ENCODE data around the gene TCF7L2. TPM values are rescaled to one million over a fixed set of nuclear protein-coding genes. Genes with fewer than 3 reads are reported as not detected.

TCF7L2 gene
- total RNA-seq, 1 donor from 2014 or later = 60.1 TPM

GRCh38 chr10:113175756-113176651 lies 226.0 kb downstream of the TCF7L2 start:
- no peak for DNase-seq (ENCODE audit: low spot score)

DNA sequence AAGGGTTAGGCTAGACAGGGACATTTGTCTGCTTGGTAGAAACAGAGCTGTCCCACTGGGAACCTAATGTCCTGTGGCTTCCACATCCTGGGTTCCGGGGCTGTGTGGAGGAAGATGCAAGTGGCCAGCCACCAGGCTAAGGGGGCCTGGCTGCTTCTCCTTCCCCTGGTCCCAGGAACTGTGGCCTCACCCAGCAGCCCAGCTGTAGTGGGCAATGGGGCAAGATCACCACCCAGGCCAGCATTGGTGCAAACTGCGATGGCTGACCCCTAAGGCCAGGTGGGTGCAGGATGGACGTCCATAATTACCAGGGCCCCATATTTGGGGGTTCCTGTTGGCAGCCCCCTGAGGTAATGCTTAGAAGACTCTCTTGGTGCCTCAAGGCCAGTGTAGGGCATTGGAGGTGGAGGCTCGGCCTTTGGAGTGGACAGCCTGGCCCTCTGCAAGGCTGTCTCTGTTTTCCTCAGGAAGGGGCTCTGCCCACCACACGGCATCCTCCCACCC lies 226.7 kb downstream of the TCF7L2 start:
- no peak for DNase-seq (ENCODE audit: low spot score)

DNA sequence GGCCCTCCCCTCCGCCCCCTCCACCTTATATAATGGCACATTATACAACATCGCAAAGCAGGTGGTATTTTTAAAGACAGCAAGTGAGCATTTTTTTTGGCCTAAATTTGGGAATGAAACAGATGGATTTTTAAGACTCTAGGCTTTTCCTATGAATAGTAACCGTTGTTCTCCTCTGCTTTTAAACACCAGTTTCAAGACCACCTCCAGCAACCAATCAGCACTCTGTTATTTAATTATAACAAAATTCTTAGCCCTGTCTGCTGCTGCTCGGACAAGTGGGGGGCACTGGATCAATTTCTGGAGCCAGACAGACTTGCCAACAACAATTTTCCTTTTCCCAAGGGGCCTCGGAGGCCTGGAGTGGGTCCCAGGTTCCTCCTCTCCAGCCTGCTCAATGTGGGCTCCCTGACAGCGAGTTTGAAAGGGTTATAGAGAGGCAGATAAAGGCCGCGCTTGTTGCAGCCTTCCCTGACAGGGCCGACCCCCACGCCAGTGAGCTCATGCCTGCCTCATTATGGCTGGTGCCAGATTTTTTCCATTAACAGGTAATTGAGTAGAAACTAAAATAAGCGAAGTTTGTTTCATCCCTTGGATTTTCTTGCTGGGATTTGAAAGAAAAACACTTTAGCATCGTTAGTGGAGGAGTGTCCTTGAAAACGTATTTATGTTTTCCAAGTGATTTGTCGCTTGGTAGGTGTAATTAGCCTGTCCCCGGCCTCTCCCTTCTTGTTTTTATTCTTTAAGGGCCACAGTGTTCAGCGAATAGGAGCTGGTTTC lies 227.3 kb downstream of the TCF7L2 start:
- DNase-seq (ENCODE audit: low spot score) = no peak

DNA sequence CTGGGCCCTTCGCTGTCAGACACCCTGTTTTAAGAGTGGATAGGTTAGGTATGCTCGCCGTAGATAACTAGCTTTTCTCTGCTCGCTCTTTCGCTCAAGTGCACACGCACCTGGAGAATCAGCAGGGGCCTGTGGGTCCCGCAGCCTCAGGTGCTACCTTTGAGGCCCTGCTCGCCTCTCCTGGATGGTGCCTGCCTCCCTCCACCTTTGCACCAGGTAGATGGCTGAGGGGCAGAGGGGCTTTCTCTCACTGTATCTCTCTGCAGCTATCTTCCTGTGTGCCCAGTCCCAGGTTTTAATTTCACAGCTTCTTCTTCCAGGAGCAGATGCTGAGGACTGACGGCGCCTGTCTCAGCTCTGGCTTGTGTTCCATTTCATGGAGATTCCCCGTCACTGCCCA lies 227.9 kb downstream of the TCF7L2 start:
- DNase-seq (ENCODE audit: low spot score) = no peak

DNA sequence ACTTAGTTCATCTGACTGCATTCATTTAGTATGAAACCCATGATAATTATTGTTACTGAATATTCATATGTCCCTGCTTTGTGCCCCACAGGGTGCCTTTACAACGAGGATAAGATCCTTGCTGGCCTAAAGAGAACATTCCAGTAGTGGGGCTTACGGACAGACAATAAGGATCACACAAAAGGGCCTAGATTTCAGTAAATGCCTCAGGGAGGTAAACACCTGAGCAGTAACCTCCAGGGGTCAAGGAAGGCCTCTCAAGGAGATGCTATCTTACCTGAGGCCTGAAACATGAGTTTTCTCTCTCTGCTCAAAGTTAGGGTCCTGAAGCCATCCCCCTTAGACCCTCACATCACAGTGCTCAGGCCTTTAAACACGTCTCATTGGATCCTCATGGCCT lies 228.7 kb downstream of the TCF7L2 start:
- no peak for DNase-seq (ENCODE audit: low spot score)

DNA sequence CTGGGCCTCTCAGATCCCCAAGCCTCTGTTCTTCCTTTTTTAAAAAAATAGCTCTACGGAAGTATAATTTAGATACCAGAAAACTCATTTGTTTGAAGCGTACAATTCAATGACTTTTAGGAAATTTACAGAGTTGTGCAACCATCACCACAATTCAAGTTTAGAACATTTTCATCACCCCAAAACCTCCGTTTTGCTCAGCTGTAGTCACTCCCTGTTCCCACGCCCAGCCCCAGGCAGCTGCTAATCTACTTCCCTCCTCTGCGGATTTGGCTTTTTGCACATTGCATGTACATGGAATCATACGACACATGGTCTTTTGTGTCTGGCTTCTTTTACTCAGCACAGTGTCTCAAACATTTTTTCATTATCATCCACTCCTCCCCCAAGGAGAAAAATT lies 229.2 kb downstream of the TCF7L2 start:
- DNase-seq (ENCODE audit: low spot score) = no peak

- DNase-seq (ENCODE audit: low spot score) = no peak
These were observed 229.9 kb downstream of the TCF7L2 start for GRCh38 chr10:113179966-113180365.

DNA sequence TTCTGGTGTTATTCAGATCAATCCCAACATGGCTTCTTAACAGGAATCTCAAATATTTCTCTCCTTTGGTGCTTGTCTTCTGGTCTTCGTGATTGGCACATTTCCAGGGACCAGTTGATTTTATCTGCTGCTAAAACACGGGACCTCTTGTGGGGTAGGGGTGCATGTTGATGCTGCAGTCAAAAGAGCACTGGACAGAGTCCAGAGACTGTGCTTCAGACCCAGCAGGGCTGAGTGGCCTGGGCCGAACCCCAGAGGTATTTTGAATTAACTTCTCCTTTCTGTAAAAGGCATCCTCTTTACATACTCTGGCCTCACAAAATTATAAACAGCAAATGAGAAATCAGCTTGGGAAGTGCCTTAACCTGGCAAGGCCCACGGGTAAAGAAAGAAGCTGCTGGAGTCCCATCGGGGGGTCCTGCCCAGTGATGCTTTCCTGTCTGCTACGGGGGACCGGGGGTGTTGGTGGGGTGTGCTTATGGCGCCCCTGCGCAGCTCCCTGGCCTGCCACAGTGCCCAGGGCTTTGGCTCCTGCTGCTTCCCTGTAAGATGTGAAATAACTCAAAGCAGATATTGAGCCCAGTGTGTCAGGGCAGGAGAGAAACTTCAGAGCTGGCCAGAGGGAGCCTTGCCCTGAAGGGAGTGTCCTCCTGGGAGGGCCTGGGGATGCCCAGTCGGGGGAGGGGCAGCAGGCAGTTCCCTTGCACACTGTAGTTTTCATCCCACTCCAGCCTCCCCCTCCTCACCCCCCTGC lies 230.5 kb downstream of the TCF7L2 start:
- no peak for DNase-seq (ENCODE audit: low spot score)

GRCh38 chr10:113182154-113182553 lies 232.1 kb downstream of the TCF7L2 start:
- DNase-seq (ENCODE audit: low spot score) = no peak

- no peak for DNase-seq (ENCODE audit: low spot score)
These were observed 233.5 kb downstream of the TCF7L2 start for GRCh38 chr10:113183573-113183972.

- no peak for DNase-seq (ENCODE audit: low spot score)
These were observed 237.2 kb downstream of the TCF7L2 start for GRCh38 chr10:113187063-113187777.

- DNase-seq (ENCODE audit: low spot score) = no peak
These were observed 249.4 kb downstream of the TCF7L2 start for GRCh38 chr10:113199459-113199858.

DNA sequence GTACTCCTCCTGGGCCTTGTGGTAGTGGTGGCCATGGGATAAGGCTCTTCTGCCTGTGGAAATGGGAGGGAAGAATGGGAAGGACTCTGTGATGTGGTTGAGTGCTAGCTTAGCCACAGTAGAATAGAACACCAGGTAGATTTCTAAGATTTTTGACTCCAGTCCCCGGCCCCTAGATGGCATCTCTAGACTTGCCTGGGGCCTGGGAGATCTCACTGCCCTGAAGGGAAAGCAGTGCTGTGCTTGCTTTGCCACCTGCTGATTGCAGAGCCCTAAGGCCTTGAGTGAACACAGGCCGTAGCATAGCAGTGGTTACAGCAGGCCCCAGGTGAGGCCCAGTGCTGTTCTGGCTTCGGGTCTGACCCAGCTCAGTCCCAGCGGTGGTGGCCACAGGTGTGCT lies 252.0 kb downstream of the TCF7L2 start:
- DNase-seq (ENCODE audit: low spot score) = no peak

DNA sequence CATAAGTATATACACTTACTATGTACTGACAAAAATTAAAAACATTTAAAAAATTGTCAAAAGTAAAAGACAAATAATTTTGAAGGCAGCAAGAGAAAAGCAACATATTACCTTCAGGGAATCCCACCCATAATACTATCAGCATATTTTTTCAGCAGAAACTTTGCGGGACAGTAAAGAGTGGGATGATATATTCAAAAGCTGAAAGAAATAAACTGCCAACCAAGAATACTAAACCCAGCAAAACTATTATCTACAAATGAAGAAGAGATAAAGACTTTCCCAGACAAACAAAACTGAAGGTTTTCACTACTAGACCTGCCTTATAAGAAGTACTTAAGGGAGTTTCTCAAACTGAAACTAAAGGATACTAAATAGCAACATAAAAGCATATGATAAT lies 257.9 kb downstream of the TCF7L2 start:
- DNase-seq (ENCODE audit: low spot score) = no peak

- no peak for DNase-seq (ENCODE audit: low spot score)
These were observed 263.0 kb downstream of the TCF7L2 start for GRCh38 chr10:113213035-113213434.

GRCh38 chr10:113214331-113214730 lies 264.3 kb downstream of the TCF7L2 start:
- no peak for DNase-seq (ENCODE audit: low spot score)

- no peak for DNase-seq (ENCODE audit: low spot score)
These were observed 266.1 kb downstream of the TCF7L2 start for GRCh38 chr10:113216102-113216501.
